ENCODE measurements around the gene GTF2A1L. TPM values are rescaled to one million over a fixed set of nuclear protein-coding genes. Genes with fewer than 3 reads are reported as not detected.

Gene GTF2A1L
- total RNA-seq: 1.2 and 4.1 TPM in 2 replicates
- 0.49 and 0.52 TPM in 2 replicates for polyA plus RNA-seq

- no peak within 1 kb of the TSS for H3K4me2 ChIP-seq
- H3K27me3 ChIP-seq: no peaks in the 10 kb centered on the region
- no peaks in the 10 kb centered on the region for H4K20me1 ChIP-seq (ENCODE audit: insufficient read depth, poor library complexity, severe bottlenecking)
- H3K9me2 ChIP-seq (replicated peaks; ENCODE audit: insufficient read depth): no peaks in the 10 kb centered on the region
- TF ChIP-seq, protein P1, sequence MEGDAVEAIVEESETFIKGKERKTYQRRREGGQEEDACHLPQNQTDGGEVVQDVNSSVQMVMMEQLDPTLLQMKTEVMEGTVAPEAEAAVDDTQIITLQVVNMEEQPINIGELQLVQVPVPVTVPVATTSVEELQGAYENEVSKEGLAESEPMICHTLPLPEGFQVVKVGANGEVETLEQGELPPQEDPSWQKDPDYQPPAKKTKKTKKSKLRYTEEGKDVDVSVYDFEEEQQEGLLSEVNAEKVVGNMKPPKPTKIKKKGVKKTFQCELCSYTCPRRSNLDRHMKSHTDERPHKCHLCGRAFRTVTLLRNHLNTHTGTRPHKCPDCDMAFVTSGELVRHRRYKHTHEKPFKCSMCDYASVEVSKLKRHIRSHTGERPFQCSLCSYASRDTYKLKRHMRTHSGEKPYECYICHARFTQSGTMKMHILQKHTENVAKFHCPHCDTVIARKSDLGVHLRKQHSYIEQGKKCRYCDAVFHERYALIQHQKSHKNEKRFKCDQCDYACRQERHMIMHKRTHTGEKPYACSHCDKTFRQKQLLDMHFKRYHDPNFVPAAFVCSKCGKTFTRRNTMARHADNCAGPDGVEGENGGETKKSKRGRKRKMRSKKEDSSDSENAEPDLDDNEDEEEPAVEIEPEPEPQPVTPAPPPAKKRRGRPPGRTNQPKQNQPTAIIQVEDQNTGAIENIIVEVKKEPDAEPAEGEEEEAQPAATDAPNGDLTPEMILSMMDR (IDR thresholded peaks at IDR 0.05; ENCODE audit: poor library complexity): no peak
- no peak for TF ChIP-seq EZH2phosphoT487 (IDR thresholded peaks at IDR 0.05; ENCODE audit: low read depth, severe bottlenecking, unreplicated experiment)
- no peak for TF ChIP-seq EZH2 (IDR thresholded peaks at IDR 0.05; ENCODE audit: borderline replicate concordance)
- H3K4me1 ChIP-seq (ENCODE audit: insufficient read depth): no peaks in the 10 kb centered on the region
- H3K9me3 ChIP-seq (ENCODE audit: low read depth): no peaks in the 10 kb centered on the region
- no peak within 1 kb of the TSS for H3K4me3 ChIP-seq
- H3K36me3 ChIP-seq (replicated peaks; ENCODE audit: insufficient read depth, low read depth): no peaks in the 10 kb centered on the region
- DNase-seq (ENCODE audit: low spot score): no peak
- H2AFZ ChIP-seq: no peak within 1 kb of the TSS
- H3K27ac ChIP-seq: no peak within 1 kb of the TSS
- no peaks in the 10 kb centered on the region for H3K79me2 ChIP-seq
- WGBS (ENCODE audit: low lambda C conversion rate, missing lambda C conversion rate): 95% methylated on average over 26 of the region's 26 CpGs
These were observed at the start of gene GTF2A1L for GRCh38 chr2:48617618-48618017. GTF2A1L (plus strand) TSS chr2:48617856; CDS start chr2:48617875, 19 bp downstream.

- no peak overlapping the region for H3K4me2 ChIP-seq
- DNase-seq (ENCODE audit: low spot score): no peak
- no peaks in the 10 kb centered on the region for H3K27me3 ChIP-seq
- H3K27ac ChIP-seq: no peak overlapping the region
- no peak for TF ChIP-seq EZH2 (IDR thresholded peaks at IDR 0.05; ENCODE audit: borderline replicate concordance)
- TF ChIP-seq, protein P1 (IDR thresholded peaks at IDR 0.05; ENCODE audit: poor library complexity): no peak
- TF ChIP-seq EZH2phosphoT487 (IDR thresholded peaks at IDR 0.05; ENCODE audit: low read depth, severe bottlenecking, unreplicated experiment): no peak
- no peak overlapping the region for H2AFZ ChIP-seq
- no peaks in the 10 kb centered on the region for H3K36me3 ChIP-seq (replicated peaks; ENCODE audit: insufficient read depth, low read depth)
- no peaks in the 10 kb centered on the region for H3K4me1 ChIP-seq (ENCODE audit: insufficient read depth)
- H3K79me2 ChIP-seq: no peaks in the 10 kb centered on the region
- WGBS (ENCODE audit: low lambda C conversion rate, missing lambda C conversion rate): 95% methylated on average over 4 of the region's 4 CpGs
- H3K9me3 ChIP-seq (ENCODE audit: low read depth): no peaks in the 10 kb centered on the region
- no peak overlapping the region for H3K4me3 ChIP-seq
- no peaks in the 10 kb centered on the region for H3K9me2 ChIP-seq (replicated peaks; ENCODE audit: insufficient read depth)
- H4K20me1 ChIP-seq (ENCODE audit: insufficient read depth, poor library complexity, severe bottlenecking): no peaks in the 10 kb centered on the region
These were observed 49.1 kb upstream of the GTF2A1L start for GRCh38 chr2:48568547-48568946.

DNA sequence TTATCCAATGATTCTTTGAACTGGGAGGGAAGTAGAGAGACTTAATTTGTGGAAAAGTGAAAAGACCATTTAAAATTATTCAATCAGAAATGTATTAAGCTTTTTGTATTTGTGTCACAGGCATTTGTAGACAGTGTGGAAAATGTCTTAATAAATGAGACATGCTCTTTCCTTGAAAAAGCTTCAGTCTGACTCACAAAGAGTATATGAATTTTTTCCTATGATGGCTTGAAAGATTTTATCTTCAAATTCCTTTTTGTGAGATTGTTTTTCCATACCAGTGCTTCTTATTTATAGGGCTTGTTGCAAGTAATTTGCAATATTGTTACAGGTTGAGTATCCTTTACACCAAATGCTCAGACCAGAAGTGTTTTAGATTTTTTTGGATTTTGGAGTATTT, 48.2 kb upstream of the GTF2A1L start:
- Histone ChIP-seq H3K9me3 (ENCODE audit: low read depth) (no peaks in the 10 kb centered on the region), H3K4me2 (no peak overlapping the region), H3K27me3 (no peaks in the 10 kb centered on the region), H3K27ac (no peak overlapping the region), H2AFZ (no peak overlapping the region), H3K9me2 (replicated peaks; ENCODE audit: insufficient read depth) (no peaks in the 10 kb centered on the region), H3K36me3 (replicated peaks; ENCODE audit: insufficient read depth, low read depth) (no peaks in the 10 kb centered on the region), H3K4me1 (ENCODE audit: insufficient read depth) (no peaks in the 10 kb centered on the region), H3K4me3 (no peak overlapping the region), H4K20me1 (ENCODE audit: insufficient read depth, poor library complexity, severe bottlenecking) (no peaks in the 10 kb centered on the region), H3K79me2 (no peaks in the 10 kb centered on the region)
- TF ChIP-seq EZH2 (IDR thresholded peaks at IDR 0.05; ENCODE audit: borderline replicate concordance) (no peak), EZH2phosphoT487 (IDR thresholded peaks at IDR 0.05; ENCODE audit: low read depth, severe bottlenecking, unreplicated experiment) (no peak)
- TF ChIP-seq, protein P1 (IDR thresholded peaks at IDR 0.05; ENCODE audit: poor library complexity): no peak
- no peak for DNase-seq (ENCODE audit: low spot score)

GRCh38 chr2:48572816-48573215, 44.8 kb upstream of the GTF2A1L start:
- DNase-seq (ENCODE audit: low spot score): no peak
- H2AFZ ChIP-seq: no peak overlapping the region
- no peak overlapping the region for H3K4me2 ChIP-seq
- H3K4me3 ChIP-seq: no peak overlapping the region
- H3K36me3 ChIP-seq (replicated peaks; ENCODE audit: insufficient read depth, low read depth): no peaks in the 10 kb centered on the region
- H3K27me3 ChIP-seq: no peaks in the 10 kb centered on the region
- no peaks in the 10 kb centered on the region for H3K9me2 ChIP-seq (replicated peaks; ENCODE audit: insufficient read depth)
- H3K9me3 ChIP-seq (ENCODE audit: low read depth): no peaks in the 10 kb centered on the region
- TF ChIP-seq, protein P1 (IDR thresholded peaks at IDR 0.05; ENCODE audit: poor library complexity): no peak
- no peak for TF ChIP-seq EZH2 (IDR thresholded peaks at IDR 0.05; ENCODE audit: borderline replicate concordance)
- TF ChIP-seq EZH2phosphoT487 (IDR thresholded peaks at IDR 0.05; ENCODE audit: low read depth, severe bottlenecking, unreplicated experiment): no peak
- H3K27ac ChIP-seq: no peak overlapping the region
- no peaks in the 10 kb centered on the region for H3K79me2 ChIP-seq
- H4K20me1 ChIP-seq (ENCODE audit: insufficient read depth, poor library complexity, severe bottlenecking): no peaks in the 10 kb centered on the region
- H3K4me1 ChIP-seq (ENCODE audit: insufficient read depth): no peaks in the 10 kb centered on the region
- WGBS (ENCODE audit: low lambda C conversion rate, missing lambda C conversion rate): 55% methylated on average over 5 of the region's 5 CpGs
